Suprapubic skin (tissue), 4 donors: ENCODE measurements around the gene BIRC2. TPM values are rescaled to one million over a fixed set of nuclear protein-coding genes. Genes with fewer than 3 reads are reported as not detected.
"Not testable (repeated sequence)": the region's sequence is repeated elsewhere in the genome, so short reads cannot be mapped to it uniquely, and the experiment has no call there.

Experiments used
- DNase-seq, 2 donors: peaks; one replicate each; pipeline ENCODE4 v3.0.0-alpha.2; 2019; ENCODE audit warnings: low spot score in 2 of 2
- H3K27ac ChIP-seq: fragments of 200-600 bp; sonication (generic); one replicate; pipeline ENCODE4 v1.5.1; 2019
- H3K27me3 ChIP-seq: fragments of 200-600 bp; sonication (generic); one replicate; pipeline ENCODE4 v1.5.1; 2019
- H3K36me3 ChIP-seq: fragments of 200-600 bp; sonication (generic); one replicate; pipeline ENCODE4 v1.5.1; 2019
- H3K4me1 ChIP-seq: fragments of 200-600 bp; sonication (generic); one replicate; pipeline ENCODE4 v1.5.1; 2019
- H3K4me3 ChIP-seq: fragments of 200-600 bp; sonication (generic); one replicate; pipeline ENCODE4 v1.5.1; 2019; ENCODE audit warnings: mild to moderate bottlenecking
- H3K9me3 ChIP-seq: fragments of 200-600 bp; sonication (generic); one replicate; pipeline ENCODE4 v1.5.1; 2019
- CTCF ChIP-seq, 2 donors: fragments of 200-600 bp in 1 of 2; fragments of 450-650 bp in 1 of 2; sonication (generic) in 1 of 2; IDR thresholded peaks; one replicate each; pipeline ENCODE4 v1.5.1; 2016 to 2019; ENCODE audit warnings: antibody characterized with exemption in 2 of 2, mild to moderate bottlenecking in 1 of 2, moderate library complexity in 1 of 2
- EP300 ChIP-seq: sonication (generic); formaldehyde crosslinking; IDR thresholded peaks from one replicate; pipeline ENCODE4 v1.6.1; 2017; ENCODE audit warnings: antibody characterized with exemption
- POLR2A ChIP-seq, 2 donors: fragments of 450-650 bp; IDR thresholded peaks; one replicate each; pipeline ENCODE4 v1.6.1; 2017; ENCODE audit warnings: antibody characterized with exemption in 2 of 2, mild to moderate bottlenecking in 2 of 2, moderate library complexity in 2 of 2
- POLR2AphosphoS5 ChIP-seq, 3 donors: sonication (generic); formaldehyde crosslinking; IDR thresholded peaks; one replicate each; pipeline ENCODE4 v1.6.1; 2017; ENCODE audit warnings: antibody characterized with exemption in 3 of 3
- WGBS: methylation state at CpG from one replicate; pipeline ENCODE4 v1.1.5; 2018; 5-methylcytosine and 5-hydroxymethylcytosine counted together
- total RNA-seq, 4 donors: library from RNA; depleted of rRNA; stranded (reverse); fragments of >200 nt; gene quantifications; one replicate each; pipeline ENCODE4 v1.1.0, GENCODE V29; 2016

Gene BIRC2
- total RNA-seq, 4 donors from 2014 or later, result 56.9 to 76.5 (median 64.6) TPM

- TF ChIP-seq CTCF (IDR thresholded peaks at IDR 0.05), result no peak
- no peak for TF ChIP-seq POLR2AphosphoS5 (IDR thresholded peaks at IDR 0.05)
- TF ChIP-seq POLR2A (IDR thresholded peaks at IDR 0.05), result no peak
- TF ChIP-seq EP300, result no peak
Measured at GRCh38 chr11:102332611-102332994, 14.4 kb upstream of the BIRC2 start.

GRCh38 chr11:102338479-102339010, 8.5 kb upstream of the BIRC2 start:
- Histone ChIP-seq H3K27ac (no peak overlapping the region), H3K9me3 (no peaks in the 10 kb centered on the region), H3K36me3 (peaks cover 6% of the 10 kb centered on the region), H3K4me3 (no peak overlapping the region), H3K27me3 (no peaks in the 10 kb centered on the region), H3K4me1 (peaks cover 2% of the 10 kb centered on the region)
- DNase-seq, result no peak
- no peak for TF ChIP-seq POLR2A (IDR thresholded peaks at IDR 0.05)
- no peak for TF ChIP-seq POLR2AphosphoS5 (IDR thresholded peaks at IDR 0.05)
- TF ChIP-seq CTCF (IDR thresholded peaks at IDR 0.05), result no peak
- no peak for TF ChIP-seq EP300

More at GRCh38 chr11:102332611-102332994, 14.4 kb upstream of the BIRC2 start:
- WGBS, result 70% methylated on average over 1 of the region's 1 CpG
- Histone ChIP-seq H3K9me3 (no peaks in the 10 kb centered on the region), H3K27ac (no peak overlapping the region), H3K4me3 (no peak overlapping the region), H3K4me1 (no peaks in the 10 kb centered on the region), H3K36me3 (peaks cover 28% of the 10 kb centered on the region), H3K27me3 (no peaks in the 10 kb centered on the region)
- no peak for DNase-seq

GRCh38 chr11:102341311-102341710, 5.7 kb upstream of the BIRC2 start:
- H3K27me3 ChIP-seq, H3K9me3 ChIP-seq, H3K27ac ChIP-seq, H3K4me3 ChIP-seq, H3K36me3 ChIP-seq, DNase-seq: not testable (repeated sequence)
- peaks cover 12% of the 10 kb centered on the region for H3K4me1 ChIP-seq
- 76% methylated on average over 7 of the region's 7 CpGs for WGBS

GRCh38 chr11:102341844-102342318, 5.1 kb upstream of the BIRC2 start:
- WGBS, result 54% methylated on average over 1 of the region's 1 CpG
- H3K36me3 ChIP-seq, result peaks cover 3% of the 10 kb centered on the region
- no peak overlapping the region for H3K4me3 ChIP-seq
- peak; percentile 84 for DNase-seq
- H3K9me3 ChIP-seq, result no peaks in the 10 kb centered on the region
- peaks cover 13% of the 10 kb centered on the region for H3K4me1 ChIP-seq
- TF ChIP-seq CTCF (IDR thresholded peaks at IDR 0.05) (peak; percentile 61 to 75), POLR2AphosphoS5 (IDR thresholded peaks at IDR 0.05) (no peak)
- no peaks in the 10 kb centered on the region for H3K27me3 ChIP-seq
- no peak overlapping the region for H3K27ac ChIP-seq

GRCh38 chr11:102343809-102344208, 3.2 kb upstream of the BIRC2 start:
- 32% methylated on average over 1 of the region's 1 CpG for WGBS
- Histone ChIP-seq H3K27ac (no peak overlapping the region), H3K4me1 (peaks cover 21% of the 10 kb centered on the region), H3K9me3 (no peaks in the 10 kb centered on the region), H3K27me3 (no peaks in the 10 kb centered on the region), H3K4me3 (no peak overlapping the region), H3K36me3 (no peaks in the 10 kb centered on the region)
- no peak for TF ChIP-seq POLR2AphosphoS5 (IDR thresholded peaks at IDR 0.05)
- DNase-seq, result no peak

- peak overlapping the region; percentile 100 for H3K27ac ChIP-seq
- H3K27me3 ChIP-seq, result no peaks in the 10 kb centered on the region
- TF ChIP-seq CTCF (IDR thresholded peaks at IDR 0.05), result no peak
- no peak for TF ChIP-seq POLR2A (IDR thresholded peaks at IDR 0.05)
- no peak for TF ChIP-seq POLR2AphosphoS5 (IDR thresholded peaks at IDR 0.05)
- no peak for TF ChIP-seq EP300
- DNase-seq, result no peak
- 15% methylated on average over 8 of the region's 8 CpGs for WGBS
- peaks cover 38% of the 10 kb centered on the region for H3K4me1 ChIP-seq
- H3K36me3 ChIP-seq, result peaks cover 12% of the 10 kb centered on the region
- H3K4me3 ChIP-seq, result peak overlapping the region; percentile 90
- no peaks in the 10 kb centered on the region for H3K9me3 ChIP-seq
Measured at GRCh38 chr11:102345904-102346303, 1.1 kb upstream of the BIRC2 start.
